ENCODE data around the gene GCHFR. TPM values are rescaled to one million over a fixed set of nuclear protein-coding genes. Genes with fewer than 3 reads are reported as not detected.

GCHFR gene
- total and polyA plus RNA-seq, 2 experiments from 2014 or later, result 66.7 to 126 TPM

DNA sequence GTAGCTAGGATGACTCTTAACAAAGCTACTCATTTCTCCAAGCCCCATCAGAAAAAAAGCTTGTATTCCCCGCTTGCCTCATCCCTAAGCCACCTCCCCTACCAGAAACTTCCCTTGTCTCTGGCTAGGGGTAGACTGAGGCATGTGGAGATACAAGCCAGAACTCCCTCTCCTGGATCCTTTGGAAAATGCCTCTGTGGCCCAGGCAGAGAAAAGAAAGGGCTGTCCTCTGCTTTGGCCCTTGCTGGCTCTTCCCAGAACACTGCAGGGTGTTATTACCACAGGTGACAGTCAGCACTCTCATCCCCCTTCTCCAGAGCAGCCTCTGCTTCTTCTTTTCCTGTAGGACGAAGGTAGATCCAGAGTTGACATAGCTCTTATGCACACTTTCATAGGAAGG is 24.0 kb upstream of the GCHFR start:
- no peaks in the 10 kb centered on the region for H3K27me3 ChIP-seq
- H3K9me3 ChIP-seq (ENCODE audit: low read depth), result no peaks in the 10 kb centered on the region
- no peak for TF ChIP-seq CTCF (IDR thresholded peaks at IDR 0.05; ENCODE audit: low read depth, low read length)
- H3K27ac ChIP-seq, result no peak overlapping the region
- no peak for DNase-seq (ENCODE audit: low read depth in 1 of 2, low spot score in 1 of 2)
- H3K36me3 ChIP-seq, result peaks cover 23% of the 10 kb centered on the region
- no peak overlapping the region for H3K4me3 ChIP-seq
- no peaks in the 10 kb centered on the region for H3K4me1 ChIP-seq (ENCODE audit: low read depth)

DNA sequence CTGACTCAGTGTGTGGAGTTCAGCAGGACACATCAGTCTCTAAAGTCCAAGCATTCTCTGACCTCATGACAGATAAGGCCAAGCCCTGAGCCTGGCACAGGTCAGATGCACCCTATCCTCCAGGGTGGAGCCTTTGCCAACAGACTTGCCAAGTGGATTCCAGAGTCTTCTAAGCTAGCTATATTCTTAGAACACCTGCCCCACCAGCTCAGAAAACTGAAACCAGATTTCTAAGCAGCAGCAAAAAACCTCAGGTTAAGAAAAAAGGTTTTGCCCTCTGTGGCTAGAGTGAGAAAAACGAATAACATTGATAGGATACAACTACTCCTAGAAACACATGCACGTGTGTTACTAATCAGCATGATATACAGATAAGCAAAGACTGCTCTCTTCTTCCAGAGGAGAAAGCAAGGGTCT is 20.4 kb upstream of the GCHFR start:
- H3K4me3 ChIP-seq, result no peak overlapping the region
- no peaks in the 10 kb centered on the region for H3K9me3 ChIP-seq (ENCODE audit: low read depth)
- H3K4me1 ChIP-seq (ENCODE audit: low read depth), result no peaks in the 10 kb centered on the region
- H3K27ac ChIP-seq, result no peak overlapping the region
- peaks cover 6% of the 10 kb centered on the region for H3K36me3 ChIP-seq
- no peaks in the 10 kb centered on the region for H3K27me3 ChIP-seq
- no peak for TF ChIP-seq CTCF (IDR thresholded peaks at IDR 0.05; ENCODE audit: low read depth, low read length)
- DNase-seq (ENCODE audit: low read depth in 1 of 2, low spot score in 1 of 2), result no peak

DNA sequence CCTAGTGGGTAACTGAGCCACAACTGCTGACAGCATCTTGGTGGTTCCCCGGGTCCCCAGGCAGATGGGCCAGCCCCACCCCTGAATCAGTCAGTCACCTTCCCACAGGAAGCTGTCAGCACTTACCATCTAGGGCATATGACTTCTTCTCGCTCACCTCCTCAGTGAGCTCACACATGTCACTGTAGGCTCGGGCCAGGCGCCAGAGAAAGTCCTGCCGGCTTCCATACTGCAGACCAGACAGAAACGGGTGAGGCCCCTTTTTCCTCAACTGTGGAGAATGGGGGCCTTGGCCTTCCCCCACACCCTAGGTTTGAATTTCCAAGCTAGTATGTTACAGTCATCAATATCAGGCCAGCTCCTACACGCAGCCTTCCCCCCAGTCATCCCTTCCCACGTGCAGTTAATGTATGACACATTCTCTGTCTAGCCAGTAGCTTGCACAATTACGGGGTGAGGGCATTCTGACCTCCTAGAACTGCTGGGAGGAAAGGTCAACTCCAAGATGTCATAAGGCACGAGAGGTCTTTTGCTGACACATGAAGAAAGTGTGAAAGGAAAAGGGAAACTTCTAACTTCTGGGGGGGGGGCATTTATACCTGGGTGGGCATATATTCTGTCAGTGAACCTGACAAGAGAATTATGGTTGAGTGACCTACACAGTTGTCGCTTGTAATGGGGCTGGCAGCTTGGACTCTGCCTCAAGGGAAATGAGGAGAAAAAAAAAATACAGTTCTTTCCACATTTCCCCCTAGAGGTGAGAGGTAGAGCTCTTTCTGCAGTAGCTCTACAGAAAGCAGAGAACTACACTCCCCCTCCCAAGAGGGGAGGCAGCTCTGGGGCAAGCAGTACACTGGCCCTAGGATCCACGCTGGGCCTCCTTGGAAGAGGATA is 19.7 kb upstream of the GCHFR start:
- peak; percentile 28 for TF ChIP-seq CTCF (IDR thresholded peaks at IDR 0.05; ENCODE audit: low read depth, low read length)
- peak in 1 of 2 donors; percentile 76 for DNase-seq (ENCODE audit: low read depth in 1 of 2, low spot score in 1 of 2)
- Histone ChIP-seq H3K4me1 (ENCODE audit: low read depth) (no peaks in the 10 kb centered on the region), H3K4me3 (no peak overlapping the region), H3K9me3 (ENCODE audit: low read depth) (no peaks in the 10 kb centered on the region), H3K36me3 (peaks cover 6% of the 10 kb centered on the region), H3K27ac (no peak overlapping the region), H3K27me3 (no peaks in the 10 kb centered on the region)

DNA sequence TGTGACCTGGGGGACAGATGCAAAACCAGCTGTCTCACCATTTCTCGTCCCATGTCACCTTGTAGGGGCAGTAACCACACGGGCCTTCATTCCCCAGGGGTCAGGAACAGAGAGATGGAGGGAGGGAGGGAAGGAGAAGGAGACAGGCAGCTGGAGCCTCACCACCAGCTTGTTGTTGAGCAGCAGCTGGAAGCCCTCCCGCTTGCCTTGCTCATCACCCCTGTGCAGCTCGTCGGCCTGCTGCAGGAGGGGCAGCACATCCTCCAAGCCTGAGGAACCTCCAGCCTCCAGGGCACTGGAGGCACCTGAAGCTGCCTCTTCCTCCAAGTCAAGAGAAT is 19.1 kb upstream of the GCHFR start:
- no peaks in the 10 kb centered on the region for H3K4me1 ChIP-seq (ENCODE audit: low read depth)
- TF ChIP-seq CTCF (IDR thresholded peaks at IDR 0.05; ENCODE audit: low read depth, low read length), result no peak
- H3K27me3 ChIP-seq, result no peaks in the 10 kb centered on the region
- H3K36me3 ChIP-seq, result peaks cover 8% of the 10 kb centered on the region
- no peaks in the 10 kb centered on the region for H3K9me3 ChIP-seq (ENCODE audit: low read depth)
- H3K27ac ChIP-seq, result no peak overlapping the region
- DNase-seq (ENCODE audit: low read depth in 1 of 2, low spot score in 1 of 2), result no peak
- H3K4me3 ChIP-seq, result no peak overlapping the region

- H3K4me3 ChIP-seq, result no peak overlapping the region
- no peaks in the 10 kb centered on the region for H3K9me3 ChIP-seq (ENCODE audit: low read depth)
- DNase-seq (ENCODE audit: low read depth in 1 of 2, low spot score in 1 of 2), result peak in 1 of 2 donors; percentile 88
- H3K27ac ChIP-seq, result no peak overlapping the region
- no peaks in the 10 kb centered on the region for H3K27me3 ChIP-seq
- no peak for TF ChIP-seq CTCF (IDR thresholded peaks at IDR 0.05; ENCODE audit: low read depth, low read length)
- H3K4me1 ChIP-seq (ENCODE audit: low read depth), result no peaks in the 10 kb centered on the region
- peaks cover 9% of the 10 kb centered on the region for H3K36me3 ChIP-seq
Measured at GRCh38 chr15:40746916-40747418, 16.9 kb upstream of the GCHFR start.

Measured in cardiac muscle cell (in vitro differentiated cells and primary cell).